Endothelial cell of umbilical vein (primary cell): Measurements from ENCODE around the gene GLCE.

Experiments used
- JUN ChIP-seq: IDR thresholded peaks from 2 replicates; pipeline ENCODE4 v1.6.1; 2011; ENCODE audit warnings: borderline replicate concordance, low read depth; ENCODE audit not compliant: insufficient read length, insufficient read depth
- POLR2A ChIP-seq: IDR thresholded peaks from 2 replicates; pipeline ENCODE4 v1.6.1; 2012; ENCODE audit warnings: low read depth, mild to moderate bottlenecking, control low read depth, low read length

- TF ChIP-seq POLR2A (no peak), JUN (no peak)
Observed at GRCh38 chr15:69210574-69210973, 50.1 kb downstream of the GLCE start.
